ENCODE results near the gene ASH1L. TPM values are rescaled to one million over a fixed set of nuclear protein-coding genes. Genes with fewer than 3 reads are reported as not detected.
"Not testable (repeated sequence)": the region's sequence is repeated elsewhere in the genome, so short reads cannot be mapped to it uniquely, and the experiment has no call there.

ASH1L gene
- total RNA-seq, 4 donors from 2014 or later = 63.3 to 75.6 (median 67.7) TPM

GRCh38 chr1:155507945-155508344, 54.7 kb downstream of the ASH1L start:
- intact Hi-C loops (cut with DNase I) = no loop called here
- no peaks in the 10 kb centered on the region for H3K27me3 ChIP-seq
- WGBS = 14% methylated on average over 2 of the region's 2 CpGs
- peak overlapping the region in 2 of 4 donors; percentile 1 to 2 for H3K4me3 ChIP-seq
- H3K27ac ChIP-seq (replicated peaks in 1 of 4) = peak overlapping the region in 3 of 4 donors; percentile 6 to 18 (median 9)
- peaks cover 0 to 8% (median 0%) of the 10 kb centered on the region in 4 donors for H3K36me3 ChIP-seq
- DNase-seq (ENCODE audit: extremely low spot score) = no peak
- TF ChIP-seq POLR2AphosphoS5 (IDR thresholded peaks at IDR 0.05) (no peak), POLR2A (IDR thresholded peaks at IDR 0.05; ENCODE audit: low read depth) (no peak), CTCF (IDR thresholded peaks at IDR 0.05) (no peak), EP300 (IDR thresholded peaks at IDR 0.05) (no peak)
- no peaks in the 10 kb centered on the region for H3K9me3 ChIP-seq
- H3K4me1 ChIP-seq = peaks cover 17 to 50% (median 39%) of the 10 kb centered on the region in 4 donors

GRCh38 chr1:155505963-155506362, 56.6 kb downstream of the ASH1L start:
- H3K9me3 ChIP-seq; H3K27ac ChIP-seq (replicated peaks in 1 of 4); intact Hi-C loops (cut with DNase I); H3K27me3 ChIP-seq; DNase-seq (ENCODE audit: extremely low spot score); H3K4me3 ChIP-seq; H3K36me3 ChIP-seq: not testable (repeated sequence)
- 93% methylated on average over 3 of the region's 3 CpGs for WGBS
- peaks cover 17 to 55% (median 48%) of the 10 kb centered on the region in 4 donors for H3K4me1 ChIP-seq

GRCh38 chr1:155504207-155504606, 58.4 kb downstream of the ASH1L start:
- no peaks in the 10 kb centered on the region for H3K27me3 ChIP-seq
- DNase-seq (ENCODE audit: extremely low spot score) = no peak
- 45% methylated on average over 5 of the region's 5 CpGs for WGBS
- peaks cover 27 to 66% (median 60%) of the 10 kb centered on the region in 4 donors for H3K4me1 ChIP-seq
- peak; percentile 33 to 47 (median 38) for TF ChIP-seq CTCF (IDR thresholded peaks at IDR 0.05)
- TF ChIP-seq EP300 (IDR thresholded peaks at IDR 0.05) = no peak
- no peak for TF ChIP-seq POLR2A (IDR thresholded peaks at IDR 0.05; ENCODE audit: low read depth)
- H3K9me3 ChIP-seq = no peaks in the 10 kb centered on the region
- no peak overlapping the region for H3K27ac ChIP-seq (replicated peaks in 1 of 4)
- intact Hi-C loops (cut with DNase I) = no loop called here
- no peaks in the 10 kb centered on the region for H3K36me3 ChIP-seq
- H3K4me3 ChIP-seq = no peak overlapping the region

DNA sequence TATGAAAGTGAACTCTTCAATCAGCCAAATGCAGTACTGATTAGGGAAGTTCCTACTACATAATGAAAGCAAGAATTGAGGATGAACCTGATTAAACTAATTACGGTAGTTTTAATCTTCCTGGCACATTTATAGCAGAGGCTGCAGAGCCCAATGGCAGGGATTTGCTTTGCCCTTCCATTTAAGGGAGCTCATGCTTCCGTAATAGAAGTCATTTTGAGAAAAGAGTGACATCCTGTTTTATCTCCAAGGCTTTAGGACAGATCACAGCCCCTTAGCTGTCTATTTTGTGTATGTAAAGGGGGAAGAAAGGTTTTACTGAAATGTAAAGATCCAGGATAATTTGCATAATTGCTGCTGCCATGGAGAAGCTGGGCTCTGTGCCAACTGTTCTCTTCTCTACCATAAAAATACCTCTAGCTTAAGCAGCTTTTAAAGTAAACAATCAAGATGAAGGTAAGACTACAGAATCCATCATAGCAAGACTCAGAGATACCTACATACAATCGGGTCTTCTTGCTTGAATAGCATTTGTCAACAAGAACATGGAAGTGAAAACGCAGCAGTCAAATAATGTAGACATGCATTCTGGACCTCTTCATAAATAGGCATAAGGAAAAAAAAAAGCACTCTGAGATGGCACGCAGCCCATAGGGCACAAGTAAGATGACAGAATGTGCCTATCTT, 62.5 kb downstream of the ASH1L start:
- TF ChIP-seq CTCF (IDR thresholded peaks at IDR 0.05) = no peak
- TF ChIP-seq POLR2AphosphoS5 (IDR thresholded peaks at IDR 0.05) = no peak
- TF ChIP-seq EP300 (IDR thresholded peaks at IDR 0.05) = no peak
- TF ChIP-seq POLR2A (IDR thresholded peaks at IDR 0.05; ENCODE audit: low read depth) = no peak
- no peaks in the 10 kb centered on the region for H3K27me3 ChIP-seq
- peaks cover 21 to 50% (median 44%) of the 10 kb centered on the region in 4 donors for H3K4me1 ChIP-seq
- peaks cover 0 to 4% (median 2%) of the 10 kb centered on the region in 4 donors for H3K36me3 ChIP-seq
- H3K27ac ChIP-seq (replicated peaks in 1 of 4) = peak overlapping the region in 1 of 4 donors; percentile 11
- no peak for DNase-seq (ENCODE audit: extremely low spot score)
- H3K9me3 ChIP-seq = no peaks in the 10 kb centered on the region
- intact Hi-C loops (cut with DNase I) = no loop called here
- WGBS = 37% methylated on average over 5 of the region's 5 CpGs
- H3K4me3 ChIP-seq = no peak overlapping the region

DNA sequence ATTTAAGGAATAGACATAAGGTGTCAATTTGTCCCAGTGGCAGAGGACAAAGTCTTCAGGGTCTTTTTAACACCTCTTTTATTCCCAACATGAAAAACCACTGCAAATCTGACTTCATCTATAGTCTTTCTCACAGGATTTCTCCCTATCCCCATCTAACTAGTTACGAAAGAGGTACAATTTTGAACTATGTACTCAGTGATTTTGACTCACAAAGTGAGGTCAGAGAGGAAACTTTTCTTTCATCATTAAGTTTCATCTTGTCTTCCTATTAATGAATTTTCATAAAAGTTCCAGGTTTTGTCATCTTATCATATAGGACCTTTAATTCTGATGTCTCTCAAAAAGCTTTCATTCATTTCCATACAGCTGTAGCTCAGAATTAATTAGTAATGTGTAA, 63.3 kb downstream of the ASH1L start:
- no peaks in the 10 kb centered on the region for H3K9me3 ChIP-seq
- intact Hi-C loops (cut with DNase I) = no loop called here
- no peaks in the 10 kb centered on the region for H3K27me3 ChIP-seq
- no peak overlapping the region for H3K4me3 ChIP-seq
- DNase-seq (ENCODE audit: extremely low spot score) = no peak
- peaks cover 25 to 54% (median 39%) of the 10 kb centered on the region in 4 donors for H3K4me1 ChIP-seq
- H3K27ac ChIP-seq (replicated peaks in 1 of 4) = no peak overlapping the region
- TF ChIP-seq POLR2A (IDR thresholded peaks at IDR 0.05; ENCODE audit: low read depth) (no peak), CTCF (IDR thresholded peaks at IDR 0.05) (no peak), POLR2AphosphoS5 (IDR thresholded peaks at IDR 0.05) (no peak), EP300 (IDR thresholded peaks at IDR 0.05) (no peak)
- WGBS = 79% methylated on average over 1 of the region's 1 CpG
- H3K36me3 ChIP-seq = peaks cover 0 to 4% (median 2%) of the 10 kb centered on the region in 4 donors

- H3K36me3 ChIP-seq; DNase-seq (ENCODE audit: extremely low spot score); H3K27me3 ChIP-seq; H3K9me3 ChIP-seq; H3K27ac ChIP-seq (replicated peaks in 1 of 4); intact Hi-C loops (cut with DNase I); H3K4me3 ChIP-seq: not testable (repeated sequence)
- H3K4me1 ChIP-seq = peaks cover 0 to 17% (median 12%) of the 10 kb centered on the region in 4 donors
- 86% methylated on average over 4 of the region's 4 CpGs for WGBS
These were observed 69.0 kb downstream of the ASH1L start for GRCh38 chr1:155493595-155493994.

GRCh38 chr1:155488419-155488818, 74.2 kb downstream of the ASH1L start:
- H3K9me3 ChIP-seq; H3K4me3 ChIP-seq; intact Hi-C loops (cut with DNase I); H3K27ac ChIP-seq (replicated peaks in 1 of 4); H3K36me3 ChIP-seq; H3K27me3 ChIP-seq; DNase-seq (ENCODE audit: extremely low spot score): not testable (repeated sequence)
- H3K4me1 ChIP-seq = peaks cover 0 to 15% (median 7%) of the 10 kb centered on the region in 4 donors
- WGBS = 99% methylated on average over 6 of the region's 6 CpGs
